Liver (tissue), 9 donors: ENCODE data around the gene CSF3R. TPM values are rescaled to one million over a fixed set of nuclear protein-coding genes. Genes with fewer than 3 reads are reported as not detected.

Experiments
- DNase-seq: peaks from one replicate; pipeline ENCODE4 v3.0.0-alpha.2; 2017; ENCODE audit warnings: low spot score
- H3K27ac ChIP-seq, 2 donors: one replicate each; pipeline ENCODE4 v1.7.0; 2013; ENCODE audit warnings: inconsistent platforms in 2 of 2, low read length in 2 of 2, control low read depth in 1 of 2, low read depth in 1 of 2, mild to moderate bottlenecking in 1 of 2
- H3K27me3 ChIP-seq, 4 donors: one replicate each; pipeline versions ENCODE4 v1.6.1 to v1.7.0; 2013; ENCODE audit warnings: low read length in 3 of 4, inconsistent platforms in 1 of 4, mild to moderate bottlenecking in 1 of 4, moderate library complexity in 1 of 4; ENCODE audit not compliant: control insufficient read depth in 4 of 4, insufficient read depth in 4 of 4
- H3K36me3 ChIP-seq, 4 donors: one replicate each; pipeline versions ENCODE4 v1.6.1 to v1.7.0; 2013; ENCODE audit warnings: low read length in 3 of 4, mild to moderate bottlenecking in 3 of 4, low read depth in 1 of 4, moderate library complexity in 1 of 4; ENCODE audit not compliant: control insufficient read depth in 4 of 4, insufficient read depth in 3 of 4
- H3K4me1 ChIP-seq, 4 donors: one replicate each; pipeline versions ENCODE4 v1.6.1 to v1.7.0; 2013; ENCODE audit warnings: low read length in 3 of 4, mild to moderate bottlenecking in 3 of 4, moderate library complexity in 1 of 4; ENCODE audit not compliant: control insufficient read depth in 4 of 4, insufficient read depth in 4 of 4
- H3K4me3 ChIP-seq, 3 donors: one replicate each; pipeline versions ENCODE4 v1.6.1 to v1.7.0; 2013; ENCODE audit warnings: low read length in 3 of 3, control low read depth in 1 of 3, low read depth in 1 of 3, mild to moderate bottlenecking in 1 of 3
- H3K9ac ChIP-seq, 2 donors: one replicate each; pipeline ENCODE4 v1.7.0; 2013; ENCODE audit warnings: low read length in 2 of 2, mild to moderate bottlenecking in 2 of 2, moderate library complexity in 2 of 2, control low read depth in 1 of 2, low read depth in 1 of 2
- H3K9me3 ChIP-seq, 4 donors: one replicate each; pipeline versions ENCODE4 v1.6.1 to v1.7.0; 2013; ENCODE audit warnings: low read length in 3 of 4; ENCODE audit not compliant: control insufficient read depth in 4 of 4
- EGR1 ChIP-seq, 2 donors: IDR thresholded peaks; 2 replicates each; pipeline ENCODE4 v1.6.1; 2016 to 2018; ENCODE audit warnings: antibody characterized with exemption in 2 of 2, low read depth in 2 of 2
- FOXA1 ChIP-seq: IDR thresholded peaks from 2 replicates; pipeline ENCODE4 v1.6.1; 2016; ENCODE audit warnings: antibody characterized with exemption
- FOXA2 ChIP-seq: IDR thresholded peaks from 2 replicates; pipeline ENCODE4 v1.6.1; 2016; ENCODE audit warnings: antibody characterized with exemption
- GABPA ChIP-seq, 2 donors: IDR thresholded peaks in 1 of 2; conservative IDR thresholded peaks in 1 of 2; 2 replicates each; pipeline ENCODE4 v1.6.1; 2016; ENCODE audit warnings: antibody characterized with exemption in 2 of 2, mild to moderate bottlenecking in 1 of 2, moderate library complexity in 1 of 2
- HNF4A ChIP-seq, 2 donors: conservative IDR thresholded peaks; 2 replicates each; pipeline ENCODE4 v1.6.1; 2016; ENCODE audit warnings: antibody characterized with exemption in 2 of 2, mild to moderate bottlenecking in 2 of 2
- HNF4G ChIP-seq: IDR thresholded peaks from 2 replicates; pipeline ENCODE4 v1.6.1; 2016; ENCODE audit warnings: antibody characterized with exemption
- JUND ChIP-seq, 2 donors: IDR thresholded peaks; 2 replicates each; pipeline ENCODE4 v1.6.1; 2016; ENCODE audit warnings: antibody characterized with exemption in 2 of 2
- RAD21 ChIP-seq, 2 donors: IDR thresholded peaks; 2 replicates each; pipeline ENCODE4 v1.6.1; 2016; ENCODE audit warnings: antibody characterized with exemption in 2 of 2, mild to moderate bottlenecking in 2 of 2
- RXRA ChIP-seq, 2 donors: IDR thresholded peaks; 2 replicates each; pipeline ENCODE4 v1.6.1; 2017 to 2018; ENCODE audit warnings: antibody characterized with exemption in 2 of 2, mild to moderate bottlenecking in 1 of 2
- SP1 ChIP-seq: IDR thresholded peaks from 2 replicates; pipeline ENCODE4 v1.6.1; 2018; ENCODE audit warnings: antibody characterized with exemption, mild to moderate bottlenecking
- TAF1 ChIP-seq: conservative IDR thresholded peaks from 2 replicates; pipeline ENCODE4 v1.6.1; 2016; ENCODE audit warnings: antibody characterized with exemption, mild to moderate bottlenecking
- YY1 ChIP-seq: IDR thresholded peaks from 2 replicates; pipeline ENCODE4 v1.6.1; 2016; ENCODE audit warnings: antibody characterized with exemption, mild to moderate bottlenecking
- WGBS: extraction: QIAGEN DNeasy Blood & Tissue Kit; methylation state at CpG from one replicate; pipeline ENCODE4 v1.1.7; 2013; 5-methylcytosine and 5-hydroxymethylcytosine counted together
- polyA plus RNA-seq, 2 donors: library from polyadenylated mRNA; stranded (reverse) in 1 of 2; unstranded in 1 of 2; fragments of 200-250 nt in 1 of 2; fragments of >200 nt in 1 of 2; fragmentation: Nextera tagmentation in 1 of 2; extraction: Ambion mirVana in 1 of 2; gene quantifications; one replicate each; pipeline versions ENCODE4 v1.2.1 to v1.2.3, GENCODE V29; 2013 to 2015
- total RNA-seq, 2 donors: library from RNA; depleted of rRNA; stranded (reverse); fragments of >200 nt; gene quantifications; one replicate each; pipeline ENCODE4 v1.2.3, GENCODE V29; 2014
- TF ChIP-seq, protein P1 (sequence below): fragments of 150-350 bp; IDR thresholded peaks from 2 replicates; pipeline ENCODE4 v1.5.1; 2017; ENCODE audit warnings: improper control_type of control experiment, low read depth, low read length; ENCODE audit not compliant: missing input control
- TF ChIP-seq, protein P2 (sequence below): IDR thresholded peaks from 2 replicates; pipeline ENCODE4 v1.6.1; 2016; ENCODE audit warnings: antibody characterized with exemption
- TF ChIP-seq, protein P3 (sequence below): IDR thresholded peaks from 2 replicates; pipeline ENCODE4 v1.6.1; 2016; ENCODE audit warnings: antibody characterized with exemption, mild to moderate bottlenecking
- TF ChIP-seq, protein P4 (sequence below): IDR thresholded peaks from 2 replicates; pipeline ENCODE4 v1.6.1; 2016; ENCODE audit warnings: antibody characterized with exemption
- TF ChIP-seq, protein P5 (sequence below): IDR thresholded peaks from 2 replicates; pipeline ENCODE4 v1.6.1; 2016; ENCODE audit warnings: antibody characterized with exemption
- donor health status: healthy.
- donor health status: healthy.
- donor health status: healthy.
- donor health status: healthy.
- donor health status: healthy.

Gene CSF3R
- total and polyA plus RNA-seq, 4 donors = 6.7 to 81.3 (median 15.9) TPM

DNA sequence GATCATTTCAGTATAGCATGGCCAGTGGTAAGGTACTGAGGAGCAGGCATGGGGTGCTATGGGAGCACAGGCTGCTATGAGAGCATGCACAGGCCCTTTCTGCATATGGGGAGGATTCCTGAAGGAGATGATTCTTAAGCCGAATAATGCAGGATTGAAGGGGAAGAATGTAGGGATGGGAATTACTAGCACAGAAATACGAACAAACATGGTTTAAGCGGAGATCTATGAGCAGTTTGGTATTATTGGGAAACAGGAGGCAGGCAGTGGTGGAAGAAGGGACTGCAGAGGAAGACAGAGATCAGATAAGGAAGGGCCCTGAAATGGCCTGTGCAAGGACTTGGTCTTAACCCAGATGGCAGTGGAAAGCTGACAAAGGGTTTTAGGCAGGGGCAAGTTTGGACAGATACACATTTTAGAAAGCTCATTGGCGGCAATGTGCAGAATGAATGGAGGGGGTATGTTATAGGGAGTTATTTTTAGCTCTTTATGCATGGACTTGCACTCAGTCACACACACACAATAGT lies 34.1 kb downstream of the CSF3R start:
- no peaks in the 10 kb centered on the region for H3K27me3 ChIP-seq
- H3K9ac ChIP-seq = no peak overlapping the region
- peaks cover 3 to 13% (median 6%) of the 10 kb centered on the region in 4 donors for H3K4me1 ChIP-seq
- DNase-seq = no peak
- no peak overlapping the region for H3K4me3 ChIP-seq
- 93% methylated on average over 4 of the region's 4 CpGs for WGBS
- no peaks in the 10 kb centered on the region for H3K36me3 ChIP-seq
- TF ChIP-seq, protein P1, sequence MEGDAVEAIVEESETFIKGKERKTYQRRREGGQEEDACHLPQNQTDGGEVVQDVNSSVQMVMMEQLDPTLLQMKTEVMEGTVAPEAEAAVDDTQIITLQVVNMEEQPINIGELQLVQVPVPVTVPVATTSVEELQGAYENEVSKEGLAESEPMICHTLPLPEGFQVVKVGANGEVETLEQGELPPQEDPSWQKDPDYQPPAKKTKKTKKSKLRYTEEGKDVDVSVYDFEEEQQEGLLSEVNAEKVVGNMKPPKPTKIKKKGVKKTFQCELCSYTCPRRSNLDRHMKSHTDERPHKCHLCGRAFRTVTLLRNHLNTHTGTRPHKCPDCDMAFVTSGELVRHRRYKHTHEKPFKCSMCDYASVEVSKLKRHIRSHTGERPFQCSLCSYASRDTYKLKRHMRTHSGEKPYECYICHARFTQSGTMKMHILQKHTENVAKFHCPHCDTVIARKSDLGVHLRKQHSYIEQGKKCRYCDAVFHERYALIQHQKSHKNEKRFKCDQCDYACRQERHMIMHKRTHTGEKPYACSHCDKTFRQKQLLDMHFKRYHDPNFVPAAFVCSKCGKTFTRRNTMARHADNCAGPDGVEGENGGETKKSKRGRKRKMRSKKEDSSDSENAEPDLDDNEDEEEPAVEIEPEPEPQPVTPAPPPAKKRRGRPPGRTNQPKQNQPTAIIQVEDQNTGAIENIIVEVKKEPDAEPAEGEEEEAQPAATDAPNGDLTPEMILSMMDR = no peak
- TF ChIP-seq HNF4G (no peak), FOXA1 (no peak), HNF4A (conservative IDR thresholded peaks at IDR 0.05) (no peak), EGR1 (IDR thresholded peaks at IDR 0.05; ENCODE audit: low read depth in 2 of 2) (no peak), RXRA (IDR thresholded peaks at IDR 0.05) (no peak), GABPA (IDR thresholded peaks at IDR 0.05 in 1 of 2, conservative IDR thresholded peaks at IDR 0.05 in 1 of 2) (no peak), TAF1 (no peak), FOXA2 (no peak), SP1 (no peak), RAD21 (IDR thresholded peaks at IDR 0.05) (no peak)
- TF ChIP-seq, protein P2, sequence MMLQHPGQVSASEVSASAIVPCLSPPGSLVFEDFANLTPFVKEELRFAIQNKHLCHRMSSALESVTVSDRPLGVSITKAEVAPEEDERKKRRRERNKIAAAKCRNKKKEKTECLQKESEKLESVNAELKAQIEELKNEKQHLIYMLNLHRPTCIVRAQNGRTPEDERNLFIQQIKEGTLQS = no peak
- TF ChIP-seq, protein P3, sequence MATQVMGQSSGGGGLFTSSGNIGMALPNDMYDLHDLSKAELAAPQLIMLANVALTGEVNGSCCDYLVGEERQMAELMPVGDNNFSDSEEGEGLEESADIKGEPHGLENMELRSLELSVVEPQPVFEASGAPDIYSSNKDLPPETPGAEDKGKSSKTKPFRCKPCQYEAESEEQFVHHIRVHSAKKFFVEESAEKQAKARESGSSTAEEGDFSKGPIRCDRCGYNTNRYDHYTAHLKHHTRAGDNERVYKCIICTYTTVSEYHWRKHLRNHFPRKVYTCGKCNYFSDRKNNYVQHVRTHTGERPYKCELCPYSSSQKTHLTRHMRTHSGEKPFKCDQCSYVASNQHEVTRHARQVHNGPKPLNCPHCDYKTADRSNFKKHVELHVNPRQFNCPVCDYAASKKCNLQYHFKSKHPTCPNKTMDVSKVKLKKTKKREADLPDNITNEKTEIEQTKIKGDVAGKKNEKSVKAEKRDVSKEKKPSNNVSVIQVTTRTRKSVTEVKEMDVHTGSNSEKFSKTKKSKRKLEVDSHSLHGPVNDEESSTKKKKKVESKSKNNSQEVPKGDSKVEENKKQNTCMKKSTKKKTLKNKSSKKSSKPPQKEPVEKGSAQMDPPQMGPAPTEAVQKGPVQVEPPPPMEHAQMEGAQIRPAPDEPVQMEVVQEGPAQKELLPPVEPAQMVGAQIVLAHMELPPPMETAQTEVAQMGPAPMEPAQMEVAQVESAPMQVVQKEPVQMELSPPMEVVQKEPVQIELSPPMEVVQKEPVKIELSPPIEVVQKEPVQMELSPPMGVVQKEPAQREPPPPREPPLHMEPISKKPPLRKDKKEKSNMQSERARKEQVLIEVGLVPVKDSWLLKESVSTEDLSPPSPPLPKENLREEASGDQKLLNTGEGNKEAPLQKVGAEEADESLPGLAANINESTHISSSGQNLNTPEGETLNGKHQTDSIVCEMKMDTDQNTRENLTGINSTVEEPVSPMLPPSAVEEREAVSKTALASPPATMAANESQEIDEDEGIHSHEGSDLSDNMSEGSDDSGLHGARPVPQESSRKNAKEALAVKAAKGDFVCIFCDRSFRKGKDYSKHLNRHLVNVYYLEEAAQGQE = no peak
- TF ChIP-seq, protein P4, sequence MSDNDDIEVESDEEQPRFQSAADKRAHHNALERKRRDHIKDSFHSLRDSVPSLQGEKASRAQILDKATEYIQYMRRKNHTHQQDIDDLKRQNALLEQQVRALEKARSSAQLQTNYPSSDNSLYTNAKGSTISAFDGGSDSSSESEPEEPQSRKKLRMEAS = no peak
- TF ChIP-seq, protein P5, sequence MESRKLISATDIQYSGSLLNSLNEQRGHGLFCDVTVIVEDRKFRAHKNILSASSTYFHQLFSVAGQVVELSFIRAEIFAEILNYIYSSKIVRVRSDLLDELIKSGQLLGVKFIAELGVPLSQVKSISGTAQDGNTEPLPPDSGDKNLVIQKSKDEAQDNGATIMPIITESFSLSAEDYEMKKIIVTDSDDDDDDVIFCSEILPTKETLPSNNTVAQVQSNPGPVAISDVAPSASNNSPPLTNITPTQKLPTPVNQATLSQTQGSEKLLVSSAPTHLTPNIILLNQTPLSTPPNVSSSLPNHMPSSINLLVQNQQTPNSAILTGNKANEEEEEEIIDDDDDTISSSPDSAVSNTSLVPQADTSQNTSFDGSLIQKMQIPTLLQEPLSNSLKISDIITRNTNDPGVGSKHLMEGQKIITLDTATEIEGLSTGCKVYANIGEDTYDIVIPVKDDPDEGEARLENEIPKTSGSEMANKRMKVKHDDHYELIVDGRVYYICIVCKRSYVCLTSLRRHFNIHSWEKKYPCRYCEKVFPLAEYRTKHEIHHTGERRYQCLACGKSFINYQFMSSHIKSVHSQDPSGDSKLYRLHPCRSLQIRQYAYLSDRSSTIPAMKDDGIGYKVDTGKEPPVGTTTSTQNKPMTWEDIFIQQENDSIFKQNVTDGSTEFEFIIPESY = no peak
- H3K27ac ChIP-seq = no peak overlapping the region
- no peaks in the 10 kb centered on the region for H3K9me3 ChIP-seq

DNA sequence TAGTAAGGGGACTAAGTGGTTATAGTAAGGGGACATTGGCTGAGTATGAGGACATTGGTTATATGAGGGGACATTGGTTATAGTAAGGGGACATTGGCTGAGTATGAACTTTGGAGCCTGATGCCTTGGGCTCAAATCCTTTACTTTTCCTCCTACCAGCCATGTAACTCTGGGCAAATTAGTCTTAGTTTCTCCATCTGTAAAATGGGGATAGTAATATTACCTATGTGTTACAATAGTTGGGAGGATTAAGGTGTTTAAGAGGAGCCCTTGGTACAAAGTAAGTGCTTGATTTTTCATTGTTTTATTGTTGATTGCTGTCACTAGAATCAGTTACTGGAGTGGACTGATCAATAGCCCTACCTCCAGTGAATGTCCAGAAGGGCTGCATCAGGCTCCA lies 35.3 kb downstream of the CSF3R start:
- H3K27ac ChIP-seq = no peak overlapping the region

More for the DNA sequence above, 35.3 kb downstream of the CSF3R start:
- Histone ChIP-seq H3K9ac (no peak overlapping the region), H3K4me3 (no peak overlapping the region), H3K4me1 (peaks cover 3 to 13% (median 6%) of the 10 kb centered on the region in 4 donors), H3K36me3 (no peaks in the 10 kb centered on the region), H3K27me3 (no peaks in the 10 kb centered on the region), H3K9me3 (no peaks in the 10 kb centered on the region)
- TF ChIP-seq FOXA2 = no peak
- TF ChIP-seq, protein P2 = no peak
- no peak for TF ChIP-seq FOXA1
- TF ChIP-seq YY1 = no peak
- TF ChIP-seq, protein P3 = no peak
- TF ChIP-seq EGR1 (IDR thresholded peaks at IDR 0.05; ENCODE audit: low read depth in 2 of 2) = no peak
- TF ChIP-seq, protein P1 = no peak
- TF ChIP-seq GABPA (IDR thresholded peaks at IDR 0.05 in 1 of 2, conservative IDR thresholded peaks at IDR 0.05 in 1 of 2) = no peak
- TF ChIP-seq JUND (IDR thresholded peaks at IDR 0.05) = no peak
- DNase-seq = no peak
